Panc1 (cell line): Measurements from ENCODE around the gene CACNA1B. TPM values are rescaled to one million over a fixed set of nuclear protein-coding genes. Genes with fewer than 3 reads are reported as not detected.

ENCODE experiments used
- ATAC-seq: fragments of 200-7000 bp; cut with Tn5 transposase; 2 replicates; pipeline ENCODE4 v1.9.1; 2020; ENCODE audit warnings: mild to moderate bottlenecking, moderate library complexity
- BruUV-seq: library from RNA; stranded (reverse); fragments of 400-500 nt; replicated peaks from 2 replicates; lab custom pipeline; 2021; lab: Mats Ljungman, UMichigan
- CTCF ChIA-PET: fragments of 300-600 bp; sonication (Branson Sonifier 250); formaldehyde crosslinking; loops from one replicate; lab custom pipeline; 2022; ENCODE audit warnings: antibody characterized with exemption; lab: Charles Lee
- POLR2A ChIA-PET: fragments of 300-600 bp; sonication (Branson Sonifier 250); formaldehyde crosslinking; loops from one replicate; lab custom pipeline; 2022; ENCODE audit warnings: antibody characterized with exemption; lab: Charles Lee
- DNase-seq: peaks from one replicate; pipeline ENCODE4 v3.0.0-alpha.2; 2010; ENCODE audit warnings: low read depth, low spot score
- H3K27ac ChIP-seq: 2 replicates; pipeline ENCODE4 v1.5.1; 2011; ENCODE audit warnings: mild to moderate bottlenecking, low read length, inconsistent platforms
- H3K27me3 ChIP-seq: fragments of 200-500 bp; sonication (Bioruptor generic); 2 replicates; pipeline ENCODE4 v1.6.0; 2014; ENCODE audit warnings: low read length, inconsistent platforms; ENCODE audit not compliant: control insufficient read depth, insufficient read depth
- H3K36me3 ChIP-seq: fragments of 200-500 bp; sonication (Bioruptor generic); 2 replicates; pipeline ENCODE4 v1.5.1; 2014; ENCODE audit warnings: inconsistent platforms, mild to moderate bottlenecking, low read length, moderate library complexity; ENCODE audit not compliant: control insufficient read depth, insufficient read depth
- H3K4me1 ChIP-seq: 2 replicates; pipeline ENCODE4 v1.5.1; 2011; ENCODE audit warnings: inconsistent platforms, mild to moderate bottlenecking, low read length, moderate library complexity; ENCODE audit not compliant: control insufficient read depth, insufficient read depth
- H3K4me3 ChIP-seq, 2 experiments: 2 replicates each; pipeline ENCODE4 v1.5.1; 2011 to 2012; ENCODE audit warnings: low read depth in 2 of 2, low read length in 2 of 2, mild to moderate bottlenecking in 2 of 2, inconsistent platforms in 1 of 2, moderate library complexity in 1 of 2
- H3K9me3 ChIP-seq: fragments of 200-500 bp; sonication (Bioruptor generic); 2 replicates; pipeline ENCODE4 v1.5.1; 2014; ENCODE audit warnings: low read depth, mild to moderate bottlenecking, inconsistent platforms, low read length, moderate library complexity; ENCODE audit not compliant: control insufficient read depth, insufficient read depth
- POLR2AphosphoS5 ChIP-seq: IDR thresholded peaks from 2 replicates; pipeline ENCODE4 v1.6.1; 2012; ENCODE audit warnings: mild to moderate bottlenecking, low read depth, low read length, moderate library complexity
- SIN3A ChIP-seq: IDR thresholded peaks from 2 replicates; pipeline ENCODE4 v1.6.1; 2012; ENCODE audit warnings: low read depth, mild to moderate bottlenecking, low read length, moderate library complexity, borderline replicate concordance; ENCODE audit not compliant: insufficient read depth
- TCF7L2 ChIP-seq: IDR thresholded peaks from 2 replicates; pipeline ENCODE4 v1.6.1; 2011; ENCODE audit warnings: mild to moderate bottlenecking, low read depth, low read length, inconsistent platforms
- in situ Hi-C: cut with HindIII; loops from 2 replicates; pipeline ENCODE4 v1.10.0; 2016; ENCODE audit warnings: low sequenced_read_pairs, low pct_unique_long_range_greater_than_20kb
- intact Hi-C: fragments of 100-400 bp; cut with micrococcal nuclease; formaldehyde crosslinking; loops from one replicate; pipeline ENCODE4 v1.10.0; 2022; ENCODE audit not compliant: unreplicated experiment
- total RNA-seq: library from RNA; stranded (reverse); gene quantifications from one replicate; pipeline ENCODE4 v1.2.1, GENCODE V29; 2021; ENCODE audit not compliant: unreplicated experiment
- TF ChIP-seq, protein P1 (sequence below), 2 experiments: IDR thresholded peaks; 2 replicates each; pipeline ENCODE4 v1.6.1; 2011 to 2012; ENCODE audit warnings: low read depth in 2 of 2, control low read depth in 1 of 2, low read length in 1 of 2, mild to moderate bottlenecking in 1 of 2, moderate library complexity in 1 of 2; ENCODE audit not compliant: insufficient read depth in 1 of 2
- TF ChIP-seq, protein P2 (sequence below): fragments of 450-650 bp; IDR thresholded peaks from 2 replicates; pipeline ENCODE4 v1.5.1; 2017; ENCODE audit warnings: mild to moderate bottlenecking

CACNA1B gene
- total RNA-seq, 1 experiment from 2014 or later, result 0.49 TPM

DNA sequence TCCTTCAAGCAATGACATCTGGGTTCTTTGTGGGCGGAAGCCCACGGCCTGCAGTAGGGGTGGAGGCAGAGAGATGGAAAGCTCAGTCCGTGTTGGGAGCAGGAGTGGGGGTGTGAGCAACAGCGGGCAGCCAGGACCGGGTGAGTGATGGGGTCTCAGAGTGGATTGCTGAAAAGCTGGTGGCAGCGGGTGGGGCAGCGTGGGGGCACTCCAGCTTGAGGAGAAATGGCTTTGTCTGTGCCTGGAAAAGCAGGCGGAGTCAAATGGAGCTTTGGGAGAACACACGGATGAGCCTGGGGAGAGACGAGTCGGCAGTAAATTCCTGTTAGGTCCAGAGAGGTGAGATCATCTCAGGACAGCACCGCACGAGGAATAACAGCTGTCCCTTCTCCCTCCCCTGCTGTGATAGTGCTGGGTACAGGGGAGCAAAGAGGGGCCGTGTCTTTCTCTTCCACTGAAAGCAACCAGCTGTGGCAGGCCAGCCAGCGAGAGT is 42.1 kb downstream of the CACNA1B start:
- in situ Hi-C loops (no loop called here), intact Hi-C loops (no loop called here)
- TF ChIP-seq, protein P1, sequence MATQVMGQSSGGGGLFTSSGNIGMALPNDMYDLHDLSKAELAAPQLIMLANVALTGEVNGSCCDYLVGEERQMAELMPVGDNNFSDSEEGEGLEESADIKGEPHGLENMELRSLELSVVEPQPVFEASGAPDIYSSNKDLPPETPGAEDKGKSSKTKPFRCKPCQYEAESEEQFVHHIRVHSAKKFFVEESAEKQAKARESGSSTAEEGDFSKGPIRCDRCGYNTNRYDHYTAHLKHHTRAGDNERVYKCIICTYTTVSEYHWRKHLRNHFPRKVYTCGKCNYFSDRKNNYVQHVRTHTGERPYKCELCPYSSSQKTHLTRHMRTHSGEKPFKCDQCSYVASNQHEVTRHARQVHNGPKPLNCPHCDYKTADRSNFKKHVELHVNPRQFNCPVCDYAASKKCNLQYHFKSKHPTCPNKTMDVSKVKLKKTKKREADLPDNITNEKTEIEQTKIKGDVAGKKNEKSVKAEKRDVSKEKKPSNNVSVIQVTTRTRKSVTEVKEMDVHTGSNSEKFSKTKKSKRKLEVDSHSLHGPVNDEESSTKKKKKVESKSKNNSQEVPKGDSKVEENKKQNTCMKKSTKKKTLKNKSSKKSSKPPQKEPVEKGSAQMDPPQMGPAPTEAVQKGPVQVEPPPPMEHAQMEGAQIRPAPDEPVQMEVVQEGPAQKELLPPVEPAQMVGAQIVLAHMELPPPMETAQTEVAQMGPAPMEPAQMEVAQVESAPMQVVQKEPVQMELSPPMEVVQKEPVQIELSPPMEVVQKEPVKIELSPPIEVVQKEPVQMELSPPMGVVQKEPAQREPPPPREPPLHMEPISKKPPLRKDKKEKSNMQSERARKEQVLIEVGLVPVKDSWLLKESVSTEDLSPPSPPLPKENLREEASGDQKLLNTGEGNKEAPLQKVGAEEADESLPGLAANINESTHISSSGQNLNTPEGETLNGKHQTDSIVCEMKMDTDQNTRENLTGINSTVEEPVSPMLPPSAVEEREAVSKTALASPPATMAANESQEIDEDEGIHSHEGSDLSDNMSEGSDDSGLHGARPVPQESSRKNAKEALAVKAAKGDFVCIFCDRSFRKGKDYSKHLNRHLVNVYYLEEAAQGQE (IDR thresholded peaks at IDR 0.05; ENCODE audit: insufficient read depth in 1 of 2, low read depth in 2 of 2, low read length in 1 of 2), result no peak
- TF ChIP-seq POLR2AphosphoS5, result no peak
- TF ChIP-seq, protein P2, sequence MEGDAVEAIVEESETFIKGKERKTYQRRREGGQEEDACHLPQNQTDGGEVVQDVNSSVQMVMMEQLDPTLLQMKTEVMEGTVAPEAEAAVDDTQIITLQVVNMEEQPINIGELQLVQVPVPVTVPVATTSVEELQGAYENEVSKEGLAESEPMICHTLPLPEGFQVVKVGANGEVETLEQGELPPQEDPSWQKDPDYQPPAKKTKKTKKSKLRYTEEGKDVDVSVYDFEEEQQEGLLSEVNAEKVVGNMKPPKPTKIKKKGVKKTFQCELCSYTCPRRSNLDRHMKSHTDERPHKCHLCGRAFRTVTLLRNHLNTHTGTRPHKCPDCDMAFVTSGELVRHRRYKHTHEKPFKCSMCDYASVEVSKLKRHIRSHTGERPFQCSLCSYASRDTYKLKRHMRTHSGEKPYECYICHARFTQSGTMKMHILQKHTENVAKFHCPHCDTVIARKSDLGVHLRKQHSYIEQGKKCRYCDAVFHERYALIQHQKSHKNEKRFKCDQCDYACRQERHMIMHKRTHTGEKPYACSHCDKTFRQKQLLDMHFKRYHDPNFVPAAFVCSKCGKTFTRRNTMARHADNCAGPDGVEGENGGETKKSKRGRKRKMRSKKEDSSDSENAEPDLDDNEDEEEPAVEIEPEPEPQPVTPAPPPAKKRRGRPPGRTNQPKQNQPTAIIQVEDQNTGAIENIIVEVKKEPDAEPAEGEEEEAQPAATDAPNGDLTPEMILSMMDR, result no peak
- no peak for TF ChIP-seq TCF7L2
- no peak for TF ChIP-seq SIN3A
- Histone ChIP-seq H3K9me3 (no peaks in the 10 kb centered on the region), H3K4me1 (no peaks in the 10 kb centered on the region), H3K36me3 (no peaks in the 10 kb centered on the region), H3K27ac (no peak overlapping the region), H3K4me3 (no peak overlapping the region), H3K27me3 (peaks cover 3% of the 10 kb centered on the region)
- BruUV-seq, result no TSS peak
- ATAC-seq, result no peak
- ChIA-PET POLR2A (no interaction called here), CTCF (no interaction called here)
- no peak for DNase-seq

DNA sequence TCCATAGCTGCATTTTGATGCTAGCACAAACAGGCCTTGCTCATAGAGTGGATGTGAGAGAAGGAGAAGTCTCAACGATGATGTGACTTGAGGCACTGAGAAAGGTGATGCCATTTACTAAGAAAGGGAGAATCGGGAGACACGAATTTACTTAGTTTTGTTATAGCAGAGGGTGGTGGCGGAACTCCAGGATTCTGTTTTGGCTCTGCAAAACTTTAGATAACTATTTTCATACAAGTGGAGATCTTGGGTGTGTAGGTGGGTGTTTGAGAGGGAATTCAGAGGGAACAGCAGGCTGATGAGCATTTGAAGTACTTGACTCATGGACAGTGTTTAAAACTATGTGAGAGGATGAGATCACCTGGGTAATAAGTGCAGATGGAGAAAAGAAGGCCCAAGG is 43.2 kb downstream of the CACNA1B start:
- H3K4me3 ChIP-seq, result no peak overlapping the region
- TF ChIP-seq SIN3A (no peak), POLR2AphosphoS5 (no peak), TCF7L2 (no peak)
- TF ChIP-seq, protein P1 (IDR thresholded peaks at IDR 0.05; ENCODE audit: insufficient read depth in 1 of 2, low read depth in 2 of 2, low read length in 1 of 2), result no peak
- TF ChIP-seq, protein P2, result no peak
- peaks cover 3% of the 10 kb centered on the region for H3K27me3 ChIP-seq
- no peaks in the 10 kb centered on the region for H3K4me1 ChIP-seq
- ChIA-PET POLR2A (no interaction called here), CTCF (no interaction called here)
- H3K27ac ChIP-seq, result no peak overlapping the region
- intact Hi-C loops (no loop called here), in situ Hi-C loops (no loop called here)
- H3K36me3 ChIP-seq, result no peaks in the 10 kb centered on the region
- ATAC-seq (no peak), DNase-seq (no peak)
- no TSS peak for BruUV-seq
- no peaks in the 10 kb centered on the region for H3K9me3 ChIP-seq
